HG03103 (cell line): Measurements from ENCODE around the gene LAMTOR1.

Experiments used
- ATAC-seq: cut with Tn5 transposase; IDR thresholded peaks from one replicate; pipeline ENCODE4 v1.9.1; 2021; ENCODE audit warnings: low read depth; ENCODE audit not compliant: unreplicated experiment

The LAMTOR1 gene

DNA sequence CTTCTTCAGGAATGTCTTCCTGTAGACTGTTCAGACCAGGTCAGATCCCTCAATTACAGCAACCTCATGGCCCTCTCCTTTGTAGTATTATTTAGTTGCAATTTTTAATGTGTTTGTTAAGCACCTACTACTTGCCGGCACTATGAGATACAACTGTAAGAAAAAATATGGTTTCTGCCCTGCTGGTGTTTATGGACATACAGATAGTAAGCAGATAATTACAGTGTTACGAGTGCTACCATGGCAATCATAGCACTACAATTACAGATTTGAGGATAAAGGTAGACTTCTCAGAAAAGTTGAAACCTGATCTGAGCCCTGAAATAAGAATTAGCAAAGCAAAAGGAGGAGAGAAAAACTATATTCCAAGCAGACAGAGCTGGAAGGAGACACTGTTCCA is 19.7 kb downstream of the LAMTOR1 start:
- ATAC-seq: no peak

DNA sequence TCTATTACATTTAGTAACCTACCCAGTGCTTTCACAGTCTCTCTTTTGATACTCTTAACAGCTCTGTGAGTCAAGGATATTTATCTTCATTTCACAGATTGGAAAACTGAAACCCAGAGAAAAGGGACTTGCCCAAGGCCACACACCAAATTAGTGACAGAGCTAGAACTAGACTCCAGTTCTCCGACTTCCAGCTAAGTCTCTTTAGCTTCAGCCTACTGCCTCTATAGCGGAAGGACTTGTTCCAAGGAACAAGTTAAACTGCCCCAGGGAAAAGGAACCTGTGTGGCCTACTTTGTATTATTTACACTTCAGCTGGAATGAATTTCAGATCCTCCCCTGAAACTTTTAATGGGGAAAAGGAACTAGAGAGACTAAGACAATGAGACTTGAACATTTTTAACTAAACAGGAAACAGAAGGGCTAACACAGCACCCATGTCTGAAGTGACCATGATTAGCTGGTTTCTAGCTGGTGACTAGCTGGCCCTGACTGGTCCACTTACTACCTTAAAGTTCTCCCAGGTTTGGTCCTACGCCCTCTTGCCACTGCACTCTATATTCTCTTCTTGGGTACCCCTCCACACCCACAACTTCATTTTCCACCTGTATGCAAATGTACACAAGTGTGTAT is 21.2 kb downstream of the LAMTOR1 start:
- no peak for ATAC-seq

DNA sequence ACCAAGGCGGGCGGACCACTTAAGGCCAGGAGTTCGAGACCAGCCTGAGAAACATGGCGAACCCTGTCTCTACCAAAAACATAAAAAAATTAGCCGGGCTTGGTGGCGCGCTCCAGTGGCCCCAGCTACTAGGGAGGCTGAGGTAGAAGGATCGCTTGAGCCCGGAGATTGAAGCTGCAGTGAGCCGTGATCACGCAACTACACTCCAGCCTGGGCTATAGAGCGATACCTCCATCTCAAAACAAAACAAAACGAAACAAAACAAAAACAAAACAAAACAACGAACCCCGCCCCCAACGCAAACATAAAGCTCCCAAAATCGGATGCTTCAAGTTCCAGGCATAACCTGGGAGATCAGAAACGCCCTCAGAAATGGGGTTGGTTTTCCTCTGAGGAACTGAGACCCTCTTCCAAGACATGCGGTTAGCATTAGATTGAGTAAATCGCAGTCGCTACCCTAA is 21.9 kb downstream of the LAMTOR1 start:
- ATAC-seq: no peak

DNA sequence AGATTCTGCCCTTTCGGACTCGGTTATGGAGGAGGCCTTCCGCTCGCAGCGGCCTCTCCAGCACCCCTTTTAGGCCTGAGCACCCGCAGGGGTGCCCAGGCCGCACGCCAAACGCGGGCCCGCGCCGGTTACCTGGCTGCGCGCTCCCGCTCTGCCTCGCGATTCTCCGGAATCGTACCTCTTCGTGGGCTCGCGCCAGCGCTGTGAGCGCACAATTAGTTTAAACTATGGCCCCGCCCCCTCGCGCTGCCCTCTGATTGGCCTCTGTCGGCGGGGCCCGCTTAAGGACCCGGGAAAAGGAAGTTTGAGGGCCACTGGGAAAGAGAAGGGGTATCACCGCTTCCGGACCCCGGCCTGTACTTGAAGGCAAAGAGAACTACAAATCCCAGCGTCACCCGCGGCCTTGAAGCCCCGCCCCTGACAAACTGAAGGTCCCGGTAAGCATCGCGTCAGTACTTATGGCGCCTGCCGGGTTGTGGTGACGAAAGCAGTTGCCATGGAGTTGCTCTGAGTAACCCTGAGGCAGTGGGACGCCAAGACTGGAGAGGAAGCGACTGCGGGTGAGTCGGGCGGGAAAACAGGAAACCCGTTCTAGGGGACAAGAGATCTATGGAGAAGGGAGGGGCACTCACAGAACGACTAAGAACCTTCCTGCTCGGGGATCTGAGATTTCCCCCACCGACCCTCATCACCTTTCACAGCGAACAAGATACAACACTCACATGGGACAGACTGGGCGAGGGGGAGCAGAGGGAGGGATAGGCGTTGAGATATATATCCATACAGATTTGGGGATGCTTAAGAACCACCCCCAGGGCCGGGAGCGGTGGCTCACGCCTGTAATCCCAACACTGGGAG is 22.5 kb downstream of the LAMTOR1 start, which contains the start of the genes LRRC51 and NUMA1:
Gene LRRC51, plus strand, starts transcription at position 525 of the 858 bp plus-strand sequence. CDS start 8,234 bp downstream, outside the sequence.
Gene NUMA1, minus strand, starts transcription at position 217 of the 858 bp plus-strand sequence. CDS start 44,599 bp downstream, outside the sequence.
- peak; percentile 89 for ATAC-seq

DNA sequence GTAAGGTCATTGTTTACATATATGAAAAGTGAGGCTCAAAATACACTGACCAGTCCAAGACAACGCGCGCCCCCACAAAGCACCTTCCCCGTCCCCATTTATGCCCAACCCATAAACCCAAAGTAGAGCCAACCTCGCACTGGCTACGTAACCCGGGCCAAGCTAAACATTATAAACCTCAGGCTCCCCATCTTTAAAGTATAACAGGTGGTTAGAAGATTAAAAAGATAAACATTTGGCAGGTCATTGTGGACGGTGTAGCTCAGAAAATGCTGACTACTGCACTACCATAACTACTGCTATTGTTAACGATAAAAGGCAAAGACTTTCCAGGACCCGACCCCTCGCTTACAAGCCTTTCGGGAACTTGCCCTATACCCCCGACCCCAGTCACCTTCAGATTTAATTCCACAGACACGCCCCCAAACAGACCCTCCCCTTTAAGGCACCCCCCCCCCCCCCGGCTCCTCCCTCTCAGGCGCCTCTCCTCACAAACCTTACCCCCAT is 23.2 kb downstream of the LAMTOR1 start:
- no peak for ATAC-seq

DNA sequence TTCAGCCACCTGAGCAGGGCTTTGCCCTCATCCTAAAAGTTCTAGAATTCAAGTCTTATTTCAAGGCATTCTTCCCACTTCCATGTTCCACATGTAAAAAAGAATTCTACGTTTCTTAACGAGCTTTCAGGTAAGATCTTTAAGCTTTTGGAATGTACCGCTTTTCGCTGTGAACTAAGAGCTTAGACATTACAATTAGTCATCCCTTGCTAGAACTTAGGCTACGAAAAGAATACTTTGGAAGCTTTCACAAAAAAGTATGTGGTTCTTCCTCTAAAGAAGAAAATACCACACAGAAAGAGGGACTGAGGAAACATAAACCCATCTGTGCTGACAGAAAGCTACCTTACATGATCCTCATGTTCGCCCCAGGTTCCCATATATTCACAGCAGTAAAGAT is 24.6 kb downstream of the LAMTOR1 start:
- ATAC-seq: no peak

DNA sequence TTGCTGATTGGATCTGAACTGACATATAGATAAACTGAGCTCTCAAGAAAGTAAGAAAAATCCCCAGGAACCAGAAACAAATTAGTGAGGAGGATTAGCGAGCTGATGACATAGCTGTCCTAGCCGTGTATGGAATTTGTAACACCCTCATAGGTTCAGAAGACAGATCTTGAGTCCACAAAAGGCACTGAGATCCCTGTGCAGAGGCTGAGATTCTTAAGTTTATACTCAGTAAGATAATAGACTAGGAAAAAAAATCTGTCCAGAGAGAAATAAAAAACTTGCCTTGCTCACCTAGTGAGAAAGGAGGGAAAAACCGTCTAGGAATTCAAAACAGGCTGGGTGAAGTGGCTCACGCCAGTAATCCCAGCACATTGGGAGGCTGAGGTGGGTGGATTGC is 27.3 kb downstream of the LAMTOR1 start:
- ATAC-seq: no peak

DNA sequence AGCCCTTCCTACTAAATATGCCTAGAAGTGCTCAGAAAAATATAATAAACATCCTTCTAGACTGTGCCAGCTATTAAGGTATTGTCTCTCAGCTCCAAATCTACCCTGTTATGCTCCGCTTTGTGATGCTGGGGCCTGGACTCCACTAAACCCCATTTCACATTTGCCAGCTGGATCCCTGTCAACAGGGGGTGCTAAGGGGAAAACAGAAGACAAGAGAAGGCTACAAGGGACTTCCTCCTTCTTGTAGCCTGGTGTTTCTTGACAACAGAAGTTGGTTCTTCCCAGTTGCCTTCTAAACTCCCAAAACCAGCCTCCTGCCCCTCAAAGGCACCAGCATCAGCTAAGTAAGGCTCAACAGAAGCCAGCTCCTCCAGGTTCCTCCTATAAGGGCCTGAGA is 28.0 kb downstream of the LAMTOR1 start:
- no peak for ATAC-seq

DNA sequence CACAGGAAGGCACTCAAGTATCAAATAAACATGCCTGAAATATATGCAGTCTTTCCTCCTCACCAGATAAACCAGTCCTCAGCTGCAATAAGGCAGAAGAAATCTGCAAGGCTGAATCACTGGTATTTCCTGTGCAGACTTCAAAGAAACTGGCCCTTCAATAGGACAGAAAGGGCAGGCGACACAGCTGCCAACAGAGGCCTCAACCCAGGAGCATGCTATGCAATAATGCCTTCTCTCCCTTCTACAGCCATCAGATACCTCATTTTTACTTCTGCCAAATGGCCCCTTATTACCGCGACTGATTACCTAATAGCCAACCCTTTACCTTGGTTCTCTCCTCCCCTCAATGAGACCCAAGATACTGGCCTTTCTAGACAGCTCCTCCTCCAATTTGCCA is 30.7 kb downstream of the LAMTOR1 start:
- ATAC-seq: no peak

DNA sequence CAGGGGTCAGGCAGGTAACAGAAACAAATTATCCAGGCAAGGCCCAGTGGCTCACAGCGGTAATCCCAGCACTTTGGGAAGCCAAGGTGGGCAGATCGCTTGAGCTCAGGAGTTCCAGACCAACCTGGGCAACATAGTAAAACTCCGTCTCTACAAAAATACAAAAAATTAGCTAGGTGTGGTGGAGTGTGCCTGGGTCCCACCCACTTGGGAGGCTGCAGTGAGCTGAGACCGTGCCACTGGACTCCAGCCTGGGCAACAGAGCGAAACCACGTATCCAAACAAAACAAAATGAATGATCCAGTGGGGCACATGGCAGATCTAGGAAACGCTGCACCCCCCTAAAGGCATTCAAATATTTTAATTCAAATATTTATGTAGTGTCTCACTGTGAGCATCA is 32.6 kb downstream of the LAMTOR1 start:
- no peak for ATAC-seq

DNA sequence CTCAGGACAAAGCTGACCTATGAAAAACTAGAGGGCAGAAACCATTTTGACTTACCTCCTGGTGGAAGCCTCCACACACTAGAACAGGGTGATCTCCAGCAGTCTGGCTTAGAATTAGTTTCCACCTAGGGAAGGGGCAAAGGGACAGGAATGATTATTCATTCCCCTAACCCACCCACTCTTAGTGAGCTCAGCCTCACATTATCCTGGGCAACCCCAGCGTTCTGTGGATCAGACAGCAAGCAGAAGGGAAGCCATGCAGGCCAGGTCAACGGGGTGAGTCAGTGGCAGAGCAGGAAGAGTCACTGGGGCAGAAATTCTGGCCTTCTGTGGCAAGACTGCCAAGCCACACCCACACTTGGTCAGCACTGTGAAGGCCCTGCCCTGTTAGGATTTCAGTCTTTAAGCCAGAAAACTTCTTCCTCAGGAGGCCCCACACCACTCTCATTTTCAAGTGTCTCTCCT is 33.3 kb downstream of the LAMTOR1 start:
- no peak for ATAC-seq

DNA sequence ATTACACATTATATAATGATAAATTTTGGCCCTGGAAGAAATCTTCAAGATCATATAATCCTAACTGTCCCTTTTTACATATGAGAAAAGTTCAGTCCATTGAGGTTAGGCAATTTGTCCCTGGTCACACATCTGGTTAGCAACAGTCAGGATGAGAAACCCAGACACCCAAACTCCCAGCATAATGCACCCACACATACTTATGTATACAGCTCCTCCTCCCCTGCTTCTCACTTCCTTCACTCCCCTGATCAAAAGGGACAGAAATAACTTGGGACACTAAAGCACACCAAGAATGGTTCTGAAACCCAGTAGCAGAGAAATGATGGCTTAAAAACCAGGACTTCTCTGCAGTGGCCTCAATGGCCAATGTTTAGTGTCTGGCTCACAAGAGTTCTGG is 33.9 kb downstream of the LAMTOR1 start:
- ATAC-seq: no peak

DNA sequence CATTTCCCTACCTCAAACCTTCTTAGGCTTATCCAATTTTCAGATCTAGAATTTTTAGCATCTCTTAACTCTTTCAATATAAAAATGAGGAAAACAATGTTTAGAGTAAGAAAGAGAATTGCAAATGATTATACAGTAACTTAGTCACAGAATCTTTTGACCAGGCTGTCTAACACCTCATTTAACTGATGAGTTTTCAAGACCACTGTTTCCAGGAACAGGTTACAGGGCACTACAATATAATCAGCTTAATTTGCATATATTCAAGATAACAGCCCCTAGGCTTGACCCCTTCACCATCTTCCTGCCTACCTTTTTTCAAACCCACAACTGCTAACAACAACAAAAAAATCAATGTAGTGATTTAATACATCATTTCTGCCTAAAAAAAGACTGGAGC is 35.4 kb downstream of the LAMTOR1 start:
- no peak for ATAC-seq

DNA sequence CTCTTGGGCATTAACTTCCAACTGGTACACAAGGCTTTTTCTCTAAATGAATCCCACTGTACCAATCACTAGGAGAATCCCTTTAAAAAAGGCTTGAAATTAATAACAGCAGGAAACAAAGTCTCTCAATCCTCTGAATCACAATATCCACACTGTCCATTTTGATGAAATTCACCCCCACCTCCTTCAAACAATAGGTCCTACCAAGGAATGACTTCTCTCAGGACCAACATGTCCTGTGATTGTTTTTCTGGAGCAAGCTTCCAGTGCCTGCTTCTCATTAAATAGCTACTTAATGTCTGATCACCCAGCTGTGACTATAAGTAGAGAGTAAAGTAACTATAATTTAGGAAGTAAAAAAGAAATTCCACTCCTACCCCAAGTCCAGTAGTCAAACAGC is 35.8 kb downstream of the LAMTOR1 start:
- no peak for ATAC-seq

DNA sequence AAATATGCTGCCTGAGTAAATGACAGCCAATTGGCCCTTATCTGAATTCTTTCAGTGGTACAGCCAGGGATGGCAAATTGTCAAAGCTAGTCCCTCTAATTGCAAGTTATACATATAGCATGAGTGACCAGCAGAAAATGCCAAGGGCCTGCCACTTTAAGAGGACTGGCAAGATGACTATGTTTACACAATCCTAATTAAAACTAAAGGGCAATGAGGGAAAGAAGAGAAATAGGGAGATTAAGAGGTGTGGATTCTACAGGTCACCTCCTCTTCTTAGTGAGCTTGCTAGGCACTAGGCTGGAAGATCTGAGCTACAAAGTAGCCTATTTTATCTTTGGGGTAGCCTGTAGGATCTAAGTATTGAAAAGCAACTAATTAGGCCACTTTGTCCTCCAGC is 36.2 kb downstream of the LAMTOR1 start:
- no peak for ATAC-seq

DNA sequence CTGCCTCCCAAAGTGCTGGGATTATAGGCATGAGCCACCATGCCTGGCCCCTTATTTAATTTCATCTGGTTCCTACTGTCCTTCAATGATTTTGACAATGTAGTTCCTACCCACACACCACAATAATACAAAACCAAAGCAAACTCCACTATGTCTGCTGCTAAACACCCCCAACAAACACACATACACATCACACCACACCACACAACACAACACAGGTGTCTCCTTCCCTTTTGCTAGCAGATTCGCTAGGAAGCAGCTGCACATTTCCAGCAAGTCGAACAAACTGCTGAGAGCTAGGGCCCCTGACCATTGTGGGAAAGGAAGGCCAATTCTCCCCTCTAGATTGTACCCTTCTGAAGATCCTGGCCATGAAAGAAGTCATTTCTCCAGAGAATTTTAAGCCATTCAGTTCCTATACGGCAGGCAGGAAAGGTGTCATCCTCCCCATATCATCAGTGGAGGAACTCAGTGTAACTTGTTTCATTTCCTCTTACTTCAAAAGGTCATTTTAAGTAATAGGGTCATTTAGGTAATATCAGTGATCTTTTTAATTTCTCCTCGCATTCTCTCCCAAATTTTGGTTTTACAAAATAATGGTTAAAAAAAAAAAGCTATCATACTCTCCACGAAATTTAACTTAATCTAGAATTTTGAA is 41.2 kb downstream of the LAMTOR1 start:
- no peak for ATAC-seq

DNA sequence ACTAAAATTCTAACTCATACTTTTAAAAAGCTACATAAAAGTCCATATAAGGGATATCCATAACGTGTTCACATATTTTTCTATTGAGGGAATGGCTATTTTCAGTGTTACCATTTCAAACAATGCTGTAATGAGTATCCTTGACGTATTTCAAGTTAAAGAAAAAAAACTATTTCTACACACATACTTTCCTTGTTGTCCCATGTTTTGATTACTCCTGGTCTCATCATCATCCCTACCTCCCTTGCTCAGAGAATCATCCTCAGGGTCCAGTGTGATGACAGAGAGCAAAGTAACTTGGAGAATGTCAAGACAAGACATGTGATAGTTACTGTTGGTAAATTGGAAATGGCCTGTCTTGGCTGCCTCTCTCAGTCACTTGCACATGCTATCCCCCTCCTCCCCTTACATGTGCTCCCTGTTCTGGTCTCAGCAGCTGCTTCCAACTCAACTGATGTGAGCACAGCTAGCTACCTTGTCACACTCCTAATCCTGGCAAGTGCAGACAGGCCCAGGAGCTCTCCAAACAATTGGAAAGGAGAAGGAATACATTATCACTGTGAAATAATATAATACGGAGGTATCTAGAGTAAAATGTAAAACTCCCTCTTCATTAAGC is 44.6 kb downstream of the LAMTOR1 start:
- no peak for ATAC-seq

DNA sequence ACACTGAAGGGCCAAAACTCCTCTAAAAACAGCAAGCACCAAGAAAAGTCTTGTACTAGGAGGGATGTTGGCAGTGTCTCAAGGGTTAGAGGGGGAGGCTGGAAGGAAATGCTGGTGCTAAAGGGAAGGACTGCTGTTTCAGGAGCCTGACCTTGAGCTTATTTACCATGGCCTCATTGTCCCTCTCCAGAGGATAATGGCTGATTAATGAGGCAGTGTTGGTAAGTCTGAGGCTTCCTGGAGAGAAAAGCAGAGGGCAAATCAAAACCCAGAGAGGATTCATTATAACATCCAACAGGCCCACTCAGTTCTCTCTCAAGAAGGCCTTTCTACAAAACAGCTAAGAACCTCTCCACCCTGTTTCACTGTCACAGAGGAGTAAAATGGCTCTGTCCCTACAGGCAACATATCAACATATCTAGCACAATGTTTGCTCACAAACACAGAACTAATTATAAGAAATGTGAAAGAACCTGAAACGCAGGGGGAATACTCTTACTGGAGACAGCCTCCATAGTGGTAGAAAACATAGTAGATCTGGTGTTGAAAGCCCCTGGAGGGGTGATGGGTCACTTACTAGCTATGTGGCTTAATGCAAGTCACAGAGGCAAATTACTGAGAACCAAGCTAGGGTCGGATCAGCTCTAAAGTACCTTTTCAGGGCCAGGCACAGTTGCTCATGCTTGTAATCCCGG is 54.2 kb downstream of the LAMTOR1 start:
- no peak for ATAC-seq
